Non-pigmented ciliary epithelial cell (primary cell): ENCODE results near the gene APOBEC4.
A peak's percentile ranks its signal among the peaks of the same experiment; 100 is the strongest.
"Not testable (repeated sequence)": the region's sequence is repeated elsewhere in the genome, so short reads cannot be mapped to it uniquely, and the experiment has no call there.

Experiments
- DNase-seq: peaks from one replicate; pipeline ENCODE4 v3.0.0-alpha.2; 2010; ENCODE audit warnings: low read depth

Gene APOBEC4

GRCh38 chr1:183634429-183635065 is 18.6 kb downstream of the APOBEC4 start:
- DNase-seq: no peak

- peak; percentile 83 for DNase-seq
Measured at GRCh38 chr1:183633676-183634343, 19.3 kb downstream of the APOBEC4 start.

GRCh38 chr1:183632964-183633363 is 20.2 kb downstream of the APOBEC4 start:
- DNase-seq: no peak

- DNase-seq: no peak
Measured at GRCh38 chr1:183632114-183632513, 21.0 kb downstream of the APOBEC4 start.

GRCh38 chr1:183630748-183631147 is 22.4 kb downstream of the APOBEC4 start:
- no peak for DNase-seq

GRCh38 chr1:183628537-183628936 is 24.6 kb downstream of the APOBEC4 start:
- DNase-seq: no peak

- not testable (repeated sequence) for DNase-seq
Measured at GRCh38 chr1:183626236-183626635, 26.9 kb downstream of the APOBEC4 start.

GRCh38 chr1:183622884-183623785 is 30.0 kb downstream of the APOBEC4 start:
- DNase-seq: no peak

- no peak for DNase-seq
Measured at GRCh38 chr1:183622013-183622412, 31.1 kb downstream of the APOBEC4 start.

- DNase-seq: no peak
Measured at GRCh38 chr1:183620311-183620710, 32.8 kb downstream of the APOBEC4 start.

GRCh38 chr1:183619781-183620180 is 33.3 kb downstream of the APOBEC4 start:
- no peak for DNase-seq

- not testable (repeated sequence) for DNase-seq
Measured at GRCh38 chr1:183618202-183618601, 34.9 kb downstream of the APOBEC4 start.

GRCh38 chr1:183612975-183613374 is 40.1 kb downstream of the APOBEC4 start:
- DNase-seq: not testable (repeated sequence)

- DNase-seq: no peak
Measured at GRCh38 chr1:183612407-183612806, 40.7 kb downstream of the APOBEC4 start.

- no peak for DNase-seq
Measured at GRCh38 chr1:183611021-183611420, 42.1 kb downstream of the APOBEC4 start.

- DNase-seq: no peak
Measured at GRCh38 chr1:183609759-183610452, 43.2 kb downstream of the APOBEC4 start.

GRCh38 chr1:183609313-183609712 is 43.8 kb downstream of the APOBEC4 start:
- DNase-seq: no peak

- DNase-seq: no peak
Measured at GRCh38 chr1:183607322-183607980, 45.7 kb downstream of the APOBEC4 start.

GRCh38 chr1:183605904-183606303 is 47.2 kb downstream of the APOBEC4 start:
- DNase-seq: no peak

- DNase-seq: no peak
Measured at GRCh38 chr1:183604815-183605214, 48.3 kb downstream of the APOBEC4 start.

- DNase-seq: peak; percentile 88
Measured at GRCh38 chr1:183604038-183604808, 48.9 kb downstream of the APOBEC4 start.
